Ectodermal cell (in vitro differentiated cells): Measurements from ENCODE around the gene EFCAB6.

Experiments
- H3K27ac ChIP-seq: 2 replicates; pipeline ENCODE4 v1.7.0; 2013; ENCODE audit warnings: mild to moderate bottlenecking, low read depth, low read length; ENCODE audit not compliant: insufficient read depth, poor library complexity, severe bottlenecking
- H3K27me3 ChIP-seq: 2 replicates; pipeline ENCODE4 v1.7.0; 2013; ENCODE audit warnings: mild to moderate bottlenecking, low read length; ENCODE audit not compliant: insufficient read depth, control insufficient read depth, poor library complexity, severe bottlenecking
- H3K36me3 ChIP-seq: one replicate; pipeline ENCODE4 v1.7.0; 2013; ENCODE audit warnings: low read length; ENCODE audit not compliant: control insufficient read depth, insufficient read depth
- H3K4me1 ChIP-seq: one replicate; pipeline ENCODE4 v1.7.0; 2013; ENCODE audit warnings: low read length; ENCODE audit not compliant: control insufficient read depth, insufficient read depth
- H3K4me3 ChIP-seq: 2 replicates; pipeline ENCODE4 v1.7.0; 2013; ENCODE audit warnings: low read depth, low read length, control low read depth; ENCODE audit not compliant: insufficient read depth
- H3K9me3 ChIP-seq: 2 replicates; pipeline ENCODE4 v1.7.0; 2013; ENCODE audit warnings: mild to moderate bottlenecking, low read length, moderate library complexity; ENCODE audit not compliant: control insufficient read depth
- WGBS, 2 experiments: methylation state at CpG; one replicate each; pipeline ENCODE4 v1.1.7; 2013; ENCODE audit warnings: missing lambda C conversion rate in 2 of 2; 5-methylcytosine and 5-hydroxymethylcytosine counted together

Gene EFCAB6

GRCh38 chr22:43631201-43631600, 180.9 kb downstream of the EFCAB6 start:
- Histone ChIP-seq H3K27me3 (no peaks in the 10 kb centered on the region), H3K4me1 (no peaks in the 10 kb centered on the region), H3K27ac (no peak overlapping the region), H3K9me3 (no peaks in the 10 kb centered on the region), H3K36me3 (no peaks in the 10 kb centered on the region), H3K4me3 (no peak overlapping the region)
- WGBS, 2 experiments = 91 to 92% methylated on average over 11 of the region's 11 CpGs

GRCh38 chr22:43630451-43630850, 181.7 kb downstream of the EFCAB6 start:
- H3K27ac ChIP-seq = no peak overlapping the region
- H3K36me3 ChIP-seq = no peaks in the 10 kb centered on the region
- H3K9me3 ChIP-seq = no peaks in the 10 kb centered on the region
- H3K27me3 ChIP-seq = no peaks in the 10 kb centered on the region
- 90 to 93% methylated on average over 12 of the region's 12 CpGs for WGBS, 2 experiments
- H3K4me3 ChIP-seq = no peak overlapping the region
- no peaks in the 10 kb centered on the region for H3K4me1 ChIP-seq

GRCh38 chr22:43628250-43628649, 183.9 kb downstream of the EFCAB6 start:
- no peaks in the 10 kb centered on the region for H3K36me3 ChIP-seq
- no peaks in the 10 kb centered on the region for H3K9me3 ChIP-seq
- no peak overlapping the region for H3K27ac ChIP-seq
- 87 to 90% methylated on average over 16 of the region's 16 CpGs for WGBS, 2 experiments
- H3K4me3 ChIP-seq = no peak overlapping the region
- H3K27me3 ChIP-seq = no peaks in the 10 kb centered on the region
- H3K4me1 ChIP-seq = no peaks in the 10 kb centered on the region

GRCh38 chr22:43627485-43628213, 184.5 kb downstream of the EFCAB6 start:
- whole genome bisulfite sequencing, 2 experiments = 84 to 86% methylated on average over 13 of the region's 13 CpGs
- no peak overlapping the region for H3K27ac ChIP-seq
- no peak overlapping the region for H3K4me3 ChIP-seq
- no peaks in the 10 kb centered on the region for H3K27me3 ChIP-seq
- no peaks in the 10 kb centered on the region for H3K4me1 ChIP-seq
- no peaks in the 10 kb centered on the region for H3K9me3 ChIP-seq
- H3K36me3 ChIP-seq = no peaks in the 10 kb centered on the region

GRCh38 chr22:43625242-43625641, 186.9 kb downstream of the EFCAB6 start:
- WGBS, 2 experiments = 85 to 87% methylated on average over 10 of the region's 10 CpGs
- Histone ChIP-seq H3K36me3 (no peaks in the 10 kb centered on the region), H3K4me1 (no peaks in the 10 kb centered on the region), H3K9me3 (no peaks in the 10 kb centered on the region), H3K27me3 (no peaks in the 10 kb centered on the region), H3K27ac (no peak overlapping the region), H3K4me3 (no peak overlapping the region)

- no peaks in the 10 kb centered on the region for H3K27me3 ChIP-seq
- H3K27ac ChIP-seq = no peak overlapping the region
- no peaks in the 10 kb centered on the region for H3K9me3 ChIP-seq
- WGBS, 2 experiments = 88 to 91% methylated on average over 15 of the region's 15 CpGs
- H3K4me1 ChIP-seq = no peaks in the 10 kb centered on the region
- no peaks in the 10 kb centered on the region for H3K36me3 ChIP-seq
- no peak overlapping the region for H3K4me3 ChIP-seq
Observed at GRCh38 chr22:43624144-43624998, 187.7 kb downstream of the EFCAB6 start.

- H3K36me3 ChIP-seq = no peaks in the 10 kb centered on the region
- WGBS, 2 experiments = 95 to 98% methylated on average over 4 of the region's 4 CpGs
Observed at GRCh38 chr22:43622886-43623285, 189.2 kb downstream of the EFCAB6 start.

GRCh38 chr22:43620197-43620596, 191.9 kb downstream of the EFCAB6 start:
- H3K27me3 ChIP-seq = no peaks in the 10 kb centered on the region
- H3K36me3 ChIP-seq = no peaks in the 10 kb centered on the region
- H3K4me1 ChIP-seq = no peaks in the 10 kb centered on the region
- no peak overlapping the region for H3K4me3 ChIP-seq
- no peak overlapping the region for H3K27ac ChIP-seq
- WGBS, 2 experiments = 77 to 80% methylated on average over 3 of the region's 3 CpGs
- no peaks in the 10 kb centered on the region for H3K9me3 ChIP-seq

More at GRCh38 chr22:43622886-43623285, 189.2 kb downstream of the EFCAB6 start:
- no peaks in the 10 kb centered on the region for H3K4me1 ChIP-seq
- H3K27me3 ChIP-seq = no peaks in the 10 kb centered on the region
- H3K9me3 ChIP-seq = no peaks in the 10 kb centered on the region
- no peak overlapping the region for H3K4me3 ChIP-seq
- no peak overlapping the region for H3K27ac ChIP-seq

- no peak overlapping the region for H3K4me3 ChIP-seq
- H3K4me1 ChIP-seq = no peaks in the 10 kb centered on the region
- WGBS, 2 experiments = 87 to 91% methylated on average over 4 of the region's 4 CpGs
Observed at GRCh38 chr22:43618517-43618916, 193.6 kb downstream of the EFCAB6 start.

GRCh38 chr22:43616645-43617044, 195.5 kb downstream of the EFCAB6 start:
- no peak overlapping the region for H3K27ac ChIP-seq
- no peak overlapping the region for H3K4me3 ChIP-seq
- no peaks in the 10 kb centered on the region for H3K4me1 ChIP-seq
- no peaks in the 10 kb centered on the region for H3K36me3 ChIP-seq
- 86 to 93% methylated on average over 3 of the region's 3 CpGs for WGBS, 2 experiments
- H3K9me3 ChIP-seq = no peaks in the 10 kb centered on the region
- H3K27me3 ChIP-seq = no peaks in the 10 kb centered on the region

More at GRCh38 chr22:43618517-43618916, 193.6 kb downstream of the EFCAB6 start:
- Histone ChIP-seq H3K27me3 (no peaks in the 10 kb centered on the region), H3K9me3 (no peaks in the 10 kb centered on the region), H3K36me3 (no peaks in the 10 kb centered on the region), H3K27ac (no peak overlapping the region)
